ENCODE results near the gene CD58.

DNA sequence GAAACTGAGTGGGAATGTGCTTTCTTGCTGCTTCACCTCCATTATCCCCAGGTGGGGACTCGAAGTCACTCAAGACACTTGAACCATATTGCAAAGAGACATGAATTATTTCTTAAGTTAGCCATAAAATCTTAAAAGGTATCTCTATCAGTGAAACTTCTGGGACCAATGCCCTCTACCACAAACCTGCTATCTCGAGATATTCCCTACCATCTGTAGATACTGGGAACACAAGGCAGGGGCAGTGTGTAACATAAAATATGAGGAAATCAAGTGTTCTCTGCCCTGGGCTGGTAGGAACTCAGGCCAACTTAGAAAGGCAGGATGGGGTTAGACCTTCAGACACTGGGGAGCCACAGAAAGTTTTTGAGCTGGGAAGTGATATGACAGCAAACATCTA, 1.3 kb upstream of the CD58 start:
- TF ChIP-seq, protein P1, sequence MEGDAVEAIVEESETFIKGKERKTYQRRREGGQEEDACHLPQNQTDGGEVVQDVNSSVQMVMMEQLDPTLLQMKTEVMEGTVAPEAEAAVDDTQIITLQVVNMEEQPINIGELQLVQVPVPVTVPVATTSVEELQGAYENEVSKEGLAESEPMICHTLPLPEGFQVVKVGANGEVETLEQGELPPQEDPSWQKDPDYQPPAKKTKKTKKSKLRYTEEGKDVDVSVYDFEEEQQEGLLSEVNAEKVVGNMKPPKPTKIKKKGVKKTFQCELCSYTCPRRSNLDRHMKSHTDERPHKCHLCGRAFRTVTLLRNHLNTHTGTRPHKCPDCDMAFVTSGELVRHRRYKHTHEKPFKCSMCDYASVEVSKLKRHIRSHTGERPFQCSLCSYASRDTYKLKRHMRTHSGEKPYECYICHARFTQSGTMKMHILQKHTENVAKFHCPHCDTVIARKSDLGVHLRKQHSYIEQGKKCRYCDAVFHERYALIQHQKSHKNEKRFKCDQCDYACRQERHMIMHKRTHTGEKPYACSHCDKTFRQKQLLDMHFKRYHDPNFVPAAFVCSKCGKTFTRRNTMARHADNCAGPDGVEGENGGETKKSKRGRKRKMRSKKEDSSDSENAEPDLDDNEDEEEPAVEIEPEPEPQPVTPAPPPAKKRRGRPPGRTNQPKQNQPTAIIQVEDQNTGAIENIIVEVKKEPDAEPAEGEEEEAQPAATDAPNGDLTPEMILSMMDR (IDR thresholded peaks at IDR 0.05) = no peak
- no peak for TF ChIP-seq POLR2A (IDR thresholded peaks at IDR 0.05)

Data from adrenal gland (tissue), 5 donors.